Large intestine (tissue), 3 donors: Measurements from ENCODE around the gene WDFY2. TPM values are rescaled to one million over a fixed set of nuclear protein-coding genes. Genes with fewer than 3 reads are reported as not detected.

ENCODE experiments used
- DNase-seq, 2 donors: peaks; one replicate each; pipeline versions ENCODE4 v3.0.0 to v3.0.0-alpha.2; 2013
- H3K27ac ChIP-seq: one replicate; pipeline ENCODE4 v1.5.1; 2013; ENCODE audit warnings: low read length
- H3K27me3 ChIP-seq: 2 replicates; pipeline ENCODE4 v1.6.1; 2013; ENCODE audit warnings: low read length; ENCODE audit not compliant: control insufficient read depth, insufficient read depth
- H3K36me3 ChIP-seq: 2 replicates; pipeline ENCODE4 v1.6.1; 2013; ENCODE audit warnings: low read length; ENCODE audit not compliant: control insufficient read depth, insufficient read depth
- H3K4me1 ChIP-seq: one replicate; pipeline ENCODE4 v1.6.1; 2013; ENCODE audit warnings: low read length; ENCODE audit not compliant: control insufficient read depth, insufficient read depth
- H3K4me3 ChIP-seq: one replicate; pipeline ENCODE4 v1.5.1; 2013; ENCODE audit warnings: low read length
- H3K9me3 ChIP-seq: one replicate; pipeline ENCODE4 v1.6.1; 2013; ENCODE audit warnings: mild to moderate bottlenecking, low read depth, low read length, moderate library complexity; ENCODE audit not compliant: control insufficient read depth
- WGBS: methylation state at CpG from one replicate; pipeline ENCODE4 v1.1.5; 2013; ENCODE audit warnings: low lambda C conversion rate; ENCODE audit not compliant: insufficient coverage; 5-methylcytosine and 5-hydroxymethylcytosine counted together
- polyA plus RNA-seq: library from polyadenylated mRNA; unstranded; fragments of 120-200 nt; gene quantifications from one replicate; pipeline ENCODE4 v1.2.1, GENCODE V29; 2013

WDFY2 gene
- polyA plus RNA-seq, 1 donor = 7.2 TPM

DNA sequence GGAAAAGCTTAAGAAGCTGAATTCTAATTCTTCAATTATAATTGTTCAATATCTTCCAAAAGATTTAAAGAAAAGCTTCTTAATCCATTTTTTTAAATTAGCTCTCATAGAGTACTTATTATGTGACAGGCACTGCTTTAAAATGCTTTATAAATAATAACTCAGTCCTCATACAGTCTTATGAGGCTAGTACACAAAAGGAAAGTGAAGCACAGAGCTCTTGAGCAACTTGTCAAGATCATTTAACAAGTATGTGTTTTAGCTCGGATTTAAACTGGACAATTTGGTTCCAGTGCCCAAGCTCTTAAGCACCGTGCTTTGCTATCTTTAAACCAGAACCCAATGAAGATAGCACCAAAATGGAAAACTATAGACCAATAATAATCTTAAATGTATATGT lies 113.6 kb downstream of the WDFY2 start:
- DNase-seq = no peak
- WGBS = no CpG with 5 or more reads among the region's 2 CpGs
- no peak overlapping the region for H3K4me3 ChIP-seq

DNA sequence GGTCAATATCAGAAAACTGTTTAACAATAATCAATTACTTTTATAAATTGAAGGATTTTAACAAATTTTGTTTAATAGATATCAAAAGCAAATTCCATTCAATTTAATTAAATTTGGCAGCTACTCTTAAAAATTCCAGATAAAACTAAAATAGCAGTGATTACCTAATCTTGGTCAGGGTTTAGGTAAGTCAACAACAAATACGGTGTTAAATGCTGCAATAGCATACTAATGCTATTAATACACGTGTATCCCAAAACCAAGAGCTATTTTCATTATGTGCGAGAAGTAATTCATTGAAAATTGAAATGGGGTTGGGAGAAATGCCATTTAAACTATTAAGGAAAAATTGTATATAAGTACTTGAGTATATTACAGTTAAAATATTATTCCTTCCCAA lies 114.1 kb downstream of the WDFY2 start:
- WGBS = 90% methylated on average over 2 of the region's 3 CpGs
- Histone ChIP-seq H3K9me3 (no peaks in the 10 kb centered on the region), H3K27ac (no peak overlapping the region), H3K4me1 (no peaks in the 10 kb centered on the region), H3K27me3 (no peaks in the 10 kb centered on the region), H3K4me3 (no peak overlapping the region), H3K36me3 (no peaks in the 10 kb centered on the region)
- no peak for DNase-seq

More for the DNA sequence above, 113.6 kb downstream of the WDFY2 start:
- H3K9me3 ChIP-seq = no peaks in the 10 kb centered on the region
- H3K36me3 ChIP-seq = no peaks in the 10 kb centered on the region
- H3K4me1 ChIP-seq = no peaks in the 10 kb centered on the region
- no peak overlapping the region for H3K27ac ChIP-seq
- no peaks in the 10 kb centered on the region for H3K27me3 ChIP-seq

GRCh38 chr13:51704399-51705313 lies 120.4 kb downstream of the WDFY2 start:
- Histone ChIP-seq H3K27ac (no peak overlapping the region), H3K4me3 (no peak overlapping the region), H3K27me3 (no peaks in the 10 kb centered on the region), H3K36me3 (no peaks in the 10 kb centered on the region), H3K4me1 (no peaks in the 10 kb centered on the region), H3K9me3 (no peaks in the 10 kb centered on the region)
- no peak for DNase-seq
- WGBS = no CpG with 5 or more reads among the region's 3 CpGs

- no peaks in the 10 kb centered on the region for H3K36me3 ChIP-seq
- H3K27me3 ChIP-seq = no peaks in the 10 kb centered on the region
- no peaks in the 10 kb centered on the region for H3K9me3 ChIP-seq
- no peak overlapping the region for H3K27ac ChIP-seq
- H3K4me3 ChIP-seq = no peak overlapping the region
- DNase-seq = no peak
- H3K4me1 ChIP-seq = no peaks in the 10 kb centered on the region
These were observed 123.2 kb downstream of the WDFY2 start for GRCh38 chr13:51707461-51707860.

GRCh38 chr13:51713807-51714206 lies 129.5 kb downstream of the WDFY2 start:
- no peak overlapping the region for H3K27ac ChIP-seq
- H3K36me3 ChIP-seq = no peaks in the 10 kb centered on the region
- no peak overlapping the region for H3K4me3 ChIP-seq
- H3K4me1 ChIP-seq = no peaks in the 10 kb centered on the region
- WGBS = 100% methylated on average over 1 of the region's 1 CpG
- no peaks in the 10 kb centered on the region for H3K9me3 ChIP-seq
- no peaks in the 10 kb centered on the region for H3K27me3 ChIP-seq
- no peak for DNase-seq

DNA sequence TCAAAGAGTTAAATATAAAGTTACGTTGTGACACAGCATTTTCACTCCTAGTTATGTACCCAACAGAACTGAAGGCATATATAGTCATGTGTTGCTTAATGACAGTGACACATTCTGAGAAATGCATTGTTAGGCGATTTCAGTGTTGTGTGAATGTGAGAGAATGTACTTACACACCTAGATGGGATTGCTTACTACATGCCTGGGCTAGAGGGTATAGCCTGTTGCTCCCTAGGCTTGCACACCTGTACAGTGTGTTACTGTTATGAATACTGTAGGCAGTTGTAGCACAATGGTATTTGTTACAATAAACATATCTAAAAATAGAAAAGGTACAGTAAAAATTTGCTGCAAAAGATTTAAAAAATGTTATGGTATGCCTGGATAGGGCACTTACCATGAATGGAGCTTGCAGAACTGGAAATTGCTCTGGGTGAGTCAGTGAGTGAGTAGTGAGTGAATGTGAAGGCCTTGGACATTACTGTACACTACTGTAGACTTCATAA lies 130.5 kb downstream of the WDFY2 start:
- no peaks in the 10 kb centered on the region for H3K36me3 ChIP-seq
- no peaks in the 10 kb centered on the region for H3K27me3 ChIP-seq
- H3K4me3 ChIP-seq = no peak overlapping the region
- H3K9me3 ChIP-seq = no peaks in the 10 kb centered on the region
- DNase-seq = peak in 1 of 2 donors; percentile 21
- no peaks in the 10 kb centered on the region for H3K4me1 ChIP-seq
- WGBS = no CpG with 5 or more reads among the region's 2 CpGs
- no peak overlapping the region for H3K27ac ChIP-seq

DNA sequence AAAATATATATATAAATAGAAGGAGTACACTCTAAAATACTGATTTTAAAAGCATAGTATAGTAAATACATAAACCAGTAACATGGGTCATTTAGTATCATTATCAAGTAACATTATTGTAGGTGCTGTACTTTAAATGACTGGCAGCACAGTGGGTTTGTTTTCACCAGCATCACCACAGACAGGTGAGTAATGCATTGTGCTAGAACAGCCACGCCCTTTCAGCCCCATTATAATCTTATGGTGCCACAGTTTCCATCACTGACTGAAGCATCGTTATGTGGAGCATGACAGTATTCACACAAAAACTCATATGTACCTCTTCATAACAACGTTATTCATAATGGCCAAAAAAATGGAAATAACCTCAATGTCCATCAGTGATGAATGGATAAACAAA lies 131.4 kb downstream of the WDFY2 start:
- Histone ChIP-seq H3K36me3 (no peaks in the 10 kb centered on the region), H3K4me3 (no peak overlapping the region), H3K27me3 (no peaks in the 10 kb centered on the region), H3K27ac (no peak overlapping the region), H3K9me3 (no peaks in the 10 kb centered on the region), H3K4me1 (no peaks in the 10 kb centered on the region)
- no CpG with 5 or more reads among the region's 3 CpGs for WGBS
- DNase-seq = no peak

DNA sequence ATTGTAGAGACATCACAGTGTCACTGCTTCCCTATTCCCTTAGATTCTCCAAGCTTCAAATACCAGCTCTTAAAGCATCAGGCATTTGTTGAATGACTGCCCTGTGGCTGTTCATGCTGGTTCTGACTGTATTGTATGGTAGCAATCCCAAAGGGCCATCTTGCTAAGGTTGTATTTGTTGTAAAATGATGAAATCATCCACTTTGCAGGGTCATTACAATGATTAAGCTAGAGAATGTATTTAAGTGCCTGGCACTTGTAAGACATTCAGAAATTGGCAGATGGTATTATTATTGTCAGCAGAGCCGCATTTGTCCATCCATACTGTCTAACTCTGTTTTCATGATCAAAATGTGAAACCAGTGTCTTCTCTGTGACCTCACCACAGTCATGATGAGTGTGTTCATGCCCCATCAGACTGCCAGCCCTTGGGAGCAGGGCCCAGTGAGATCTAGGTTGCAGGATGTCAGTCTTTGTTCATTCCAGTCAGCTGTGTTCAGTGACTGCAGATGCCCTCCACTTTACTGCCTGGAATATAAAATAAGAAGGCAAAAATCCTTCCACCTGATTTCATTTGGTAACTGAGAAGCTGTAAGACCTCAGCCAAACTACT lies 133.6 kb downstream of the WDFY2 start:
- H3K27ac ChIP-seq = no peak overlapping the region
- no peak overlapping the region for H3K4me3 ChIP-seq
- H3K9me3 ChIP-seq = no peaks in the 10 kb centered on the region
- H3K4me1 ChIP-seq = no peaks in the 10 kb centered on the region
- no CpG with 5 or more reads among the region's 1 CpG for WGBS
- H3K36me3 ChIP-seq = no peaks in the 10 kb centered on the region
- no peaks in the 10 kb centered on the region for H3K27me3 ChIP-seq
- no peak for DNase-seq

GRCh38 chr13:51719394-51719793 lies 135.1 kb downstream of the WDFY2 start:
- no CpG with 5 or more reads among the region's 1 CpG for WGBS

GRCh38 chr13:51721496-51721895 lies 137.2 kb downstream of the WDFY2 start:
- H3K27ac ChIP-seq = no peak overlapping the region
- 100% methylated on average over 1 of the region's 3 CpGs for WGBS

More at GRCh38 chr13:51719394-51719793, 135.1 kb downstream of the WDFY2 start:
- DNase-seq = no peak
- Histone ChIP-seq H3K27ac (no peak overlapping the region), H3K4me1 (no peaks in the 10 kb centered on the region), H3K27me3 (no peaks in the 10 kb centered on the region), H3K9me3 (no peaks in the 10 kb centered on the region), H3K36me3 (no peaks in the 10 kb centered on the region), H3K4me3 (no peak overlapping the region)

More at GRCh38 chr13:51721496-51721895, 137.2 kb downstream of the WDFY2 start:
- Histone ChIP-seq H3K4me1 (no peaks in the 10 kb centered on the region), H3K27me3 (no peaks in the 10 kb centered on the region), H3K9me3 (no peaks in the 10 kb centered on the region), H3K36me3 (no peaks in the 10 kb centered on the region), H3K4me3 (no peak overlapping the region)
- DNase-seq = no peak
